Stomach smooth muscle (tissue), 2 donors: ENCODE results near the gene PLG.
"Not testable (repeated sequence)": the region's sequence is repeated elsewhere in the genome, so short reads cannot be mapped to it uniquely, and the experiment has no call there.

Experiments used
- H3K27ac ChIP-seq: one replicate; pipeline ENCODE4 v1.7.0; 2013; ENCODE audit warnings: mild to moderate bottlenecking, low read length, inconsistent platforms
- H3K27me3 ChIP-seq, 2 donors: one replicate each; pipeline ENCODE4 v1.7.0; 2013; ENCODE audit warnings: low read length in 2 of 2; ENCODE audit not compliant: insufficient read depth in 2 of 2, control insufficient read depth in 1 of 2
- H3K36me3 ChIP-seq, 2 donors: one replicate each; pipeline ENCODE4 v1.7.0; 2013; ENCODE audit warnings: low read length in 2 of 2; ENCODE audit not compliant: control insufficient read depth in 2 of 2, insufficient read depth in 2 of 2
- H3K4me1 ChIP-seq: one replicate; pipeline ENCODE4 v1.7.0; 2013; ENCODE audit warnings: low read length; ENCODE audit not compliant: control insufficient read depth, insufficient read depth
- H3K4me3 ChIP-seq, 2 donors: one replicate each; pipeline ENCODE4 v1.7.0; 2013; ENCODE audit warnings: low read length in 2 of 2
- H3K9ac ChIP-seq, 2 donors: one replicate each; pipeline ENCODE4 v1.7.0; 2013; ENCODE audit warnings: low read length in 2 of 2, mild to moderate bottlenecking in 1 of 2
- H3K9me3 ChIP-seq, 2 donors: one replicate each; pipeline ENCODE4 v1.7.0; 2013; ENCODE audit warnings: low read length in 2 of 2; ENCODE audit not compliant: control insufficient read depth in 2 of 2
- donor health status: healthy.
- donor health status: Pancreatic carcinoma.

The PLG gene

GRCh38 chr6:160768101-160768500 is 66.1 kb downstream of the PLG start:
- Histone ChIP-seq H3K4me1 (peaks cover 8% of the 10 kb centered on the region), H3K9ac (no peak overlapping the region)

GRCh38 chr6:160774399-160774798 is 72.4 kb downstream of the PLG start:
- H3K9ac ChIP-seq: no peak overlapping the region
- no peaks in the 10 kb centered on the region for H3K9me3 ChIP-seq
- H3K4me1 ChIP-seq: no peaks in the 10 kb centered on the region
- H3K27me3 ChIP-seq: peaks cover 0 to 6% of the 10 kb centered on the region in 2 donors
- no peak overlapping the region for H3K27ac ChIP-seq
- no peaks in the 10 kb centered on the region for H3K36me3 ChIP-seq
- H3K4me3 ChIP-seq: no peak overlapping the region

More at GRCh38 chr6:160768101-160768500, 66.1 kb downstream of the PLG start:
- Histone ChIP-seq H3K27ac (no peak overlapping the region), H3K27me3 (peaks cover 0 to 6% of the 10 kb centered on the region in 2 donors), H3K36me3 (no peaks in the 10 kb centered on the region), H3K9me3 (no peaks in the 10 kb centered on the region), H3K4me3 (no peak overlapping the region)

- no peaks in the 10 kb centered on the region for H3K9me3 ChIP-seq
- no peak overlapping the region for H3K27ac ChIP-seq
These were observed 73.9 kb downstream of the PLG start for GRCh38 chr6:160775792-160776580.

GRCh38 chr6:160779095-160779494 is 77.1 kb downstream of the PLG start:
- H3K27ac ChIP-seq, H3K4me1 ChIP-seq, H3K36me3 ChIP-seq, H3K27me3 ChIP-seq, H3K9me3 ChIP-seq, H3K9ac ChIP-seq, H3K4me3 ChIP-seq: not testable (repeated sequence)

More at GRCh38 chr6:160775792-160776580, 73.9 kb downstream of the PLG start:
- no peaks in the 10 kb centered on the region for H3K4me1 ChIP-seq
- peak overlapping the region in 1 of 2 donors; percentile 1 for H3K4me3 ChIP-seq
- no peak overlapping the region for H3K9ac ChIP-seq
- H3K27me3 ChIP-seq: peaks cover 0 to 3% of the 10 kb centered on the region in 2 donors
- no peaks in the 10 kb centered on the region for H3K36me3 ChIP-seq

- H3K9ac ChIP-seq, H3K4me3 ChIP-seq, H3K4me1 ChIP-seq, H3K27ac ChIP-seq, H3K9me3 ChIP-seq, H3K36me3 ChIP-seq, H3K27me3 ChIP-seq: not testable (repeated sequence)
These were observed 78.6 kb downstream of the PLG start for GRCh38 chr6:160780656-160781055.

- no peaks in the 10 kb centered on the region for H3K9me3 ChIP-seq
These were observed 79.3 kb downstream of the PLG start for GRCh38 chr6:160781298-160781697.

GRCh38 chr6:160782228-160782627 is 80.2 kb downstream of the PLG start:
- H3K36me3 ChIP-seq: no peaks in the 10 kb centered on the region
- H3K9me3 ChIP-seq: no peaks in the 10 kb centered on the region
- no peak overlapping the region for H3K9ac ChIP-seq
- H3K4me1 ChIP-seq: no peaks in the 10 kb centered on the region
- H3K4me3 ChIP-seq: no peak overlapping the region
- H3K27ac ChIP-seq: no peak overlapping the region
- H3K27me3 ChIP-seq: no peaks in the 10 kb centered on the region

More at GRCh38 chr6:160781298-160781697, 79.3 kb downstream of the PLG start:
- Histone ChIP-seq H3K9ac (no peak overlapping the region), H3K36me3 (no peaks in the 10 kb centered on the region), H3K4me1 (no peaks in the 10 kb centered on the region), H3K27me3 (no peaks in the 10 kb centered on the region), H3K4me3 (no peak overlapping the region), H3K27ac (no peak overlapping the region)

GRCh38 chr6:160783741-160784140 is 81.7 kb downstream of the PLG start:
- H3K4me1 ChIP-seq: no peaks in the 10 kb centered on the region
- no peaks in the 10 kb centered on the region for H3K27me3 ChIP-seq
- H3K36me3 ChIP-seq: no peaks in the 10 kb centered on the region
- no peak overlapping the region for H3K9ac ChIP-seq
- no peak overlapping the region for H3K27ac ChIP-seq
- H3K4me3 ChIP-seq: no peak overlapping the region
- no peaks in the 10 kb centered on the region for H3K9me3 ChIP-seq

GRCh38 chr6:160788126-160788525 is 86.1 kb downstream of the PLG start:
- not testable (repeated sequence) for H3K27me3 ChIP-seq, H3K27ac ChIP-seq, H3K4me1 ChIP-seq, H3K9ac ChIP-seq, H3K4me3 ChIP-seq, H3K9me3 ChIP-seq, H3K36me3 ChIP-seq

GRCh38 chr6:160788806-160789205 is 86.8 kb downstream of the PLG start:
- Histone ChIP-seq H3K4me3 (no peak overlapping the region), H3K4me1 (no peaks in the 10 kb centered on the region), H3K27ac (no peak overlapping the region)

GRCh38 chr6:160789263-160790027 is 87.4 kb downstream of the PLG start:
- Histone ChIP-seq H3K9ac (no peak overlapping the region), H3K27ac (no peak overlapping the region), H3K27me3 (no peaks in the 10 kb centered on the region), H3K9me3 (no peaks in the 10 kb centered on the region), H3K36me3 (no peaks in the 10 kb centered on the region), H3K4me1 (no peaks in the 10 kb centered on the region), H3K4me3 (no peak overlapping the region)

More at GRCh38 chr6:160788806-160789205, 86.8 kb downstream of the PLG start:
- Histone ChIP-seq H3K9me3 (no peaks in the 10 kb centered on the region), H3K9ac (no peak overlapping the region), H3K36me3 (no peaks in the 10 kb centered on the region), H3K27me3 (no peaks in the 10 kb centered on the region)
